SK-MEL-5 (cell line): Measurements from ENCODE around the gene CELSR1. TPM values are rescaled to one million over a fixed set of nuclear protein-coding genes. Genes with fewer than 3 reads are reported as not detected.

Experiments used
- DNase-seq: peaks from one replicate; pipeline ENCODE4 v3.0.0-alpha.2; 2016; ENCODE audit warnings: low read depth, low spot score
- in situ Hi-C: cut with HindIII; loops from 2 replicates; pipeline ENCODE4 v1.10.0; 2016; ENCODE audit warnings: low sequenced_read_pairs, high pct_unique_total_duplicates, low pct_unique_long_range_greater_than_20kb
- polyA plus RNA-seq, 2 experiments: library from polyadenylated mRNA; depleted of rRNA; stranded (reverse); fragments of >200 nt; gene quantifications; 2 replicates each; pipeline ENCODE4 v1.2.3, GENCODE V29; 2015
- total RNA-seq: library from RNA; depleted of rRNA; stranded (reverse); fragments of >200 nt; shearing (Covaris generic); gene quantifications from 2 replicates; pipeline ENCODE4 v1.2.3, GENCODE V29; 2014; rRNA removed

The CELSR1 gene, protein sequence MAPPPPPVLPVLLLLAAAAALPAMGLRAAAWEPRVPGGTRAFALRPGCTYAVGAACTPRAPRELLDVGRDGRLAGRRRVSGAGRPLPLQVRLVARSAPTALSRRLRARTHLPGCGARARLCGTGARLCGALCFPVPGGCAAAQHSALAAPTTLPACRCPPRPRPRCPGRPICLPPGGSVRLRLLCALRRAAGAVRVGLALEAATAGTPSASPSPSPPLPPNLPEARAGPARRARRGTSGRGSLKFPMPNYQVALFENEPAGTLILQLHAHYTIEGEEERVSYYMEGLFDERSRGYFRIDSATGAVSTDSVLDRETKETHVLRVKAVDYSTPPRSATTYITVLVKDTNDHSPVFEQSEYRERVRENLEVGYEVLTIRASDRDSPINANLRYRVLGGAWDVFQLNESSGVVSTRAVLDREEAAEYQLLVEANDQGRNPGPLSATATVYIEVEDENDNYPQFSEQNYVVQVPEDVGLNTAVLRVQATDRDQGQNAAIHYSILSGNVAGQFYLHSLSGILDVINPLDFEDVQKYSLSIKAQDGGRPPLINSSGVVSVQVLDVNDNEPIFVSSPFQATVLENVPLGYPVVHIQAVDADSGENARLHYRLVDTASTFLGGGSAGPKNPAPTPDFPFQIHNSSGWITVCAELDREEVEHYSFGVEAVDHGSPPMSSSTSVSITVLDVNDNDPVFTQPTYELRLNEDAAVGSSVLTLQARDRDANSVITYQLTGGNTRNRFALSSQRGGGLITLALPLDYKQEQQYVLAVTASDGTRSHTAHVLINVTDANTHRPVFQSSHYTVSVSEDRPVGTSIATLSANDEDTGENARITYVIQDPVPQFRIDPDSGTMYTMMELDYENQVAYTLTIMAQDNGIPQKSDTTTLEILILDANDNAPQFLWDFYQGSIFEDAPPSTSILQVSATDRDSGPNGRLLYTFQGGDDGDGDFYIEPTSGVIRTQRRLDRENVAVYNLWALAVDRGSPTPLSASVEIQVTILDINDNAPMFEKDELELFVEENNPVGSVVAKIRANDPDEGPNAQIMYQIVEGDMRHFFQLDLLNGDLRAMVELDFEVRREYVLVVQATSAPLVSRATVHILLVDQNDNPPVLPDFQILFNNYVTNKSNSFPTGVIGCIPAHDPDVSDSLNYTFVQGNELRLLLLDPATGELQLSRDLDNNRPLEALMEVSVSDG (N-terminal part only)
- total RNA-seq = 12.5 and 17.6 TPM in 2 replicates
- polyA plus RNA-seq (2015; cell fraction: cytosol; rRNA removed) = 38.5 and 51.5 TPM in 2 replicates
- 19.6 and 24.9 TPM in 2 replicates for polyA plus RNA-seq (2015; cell fraction: nucleus; rRNA removed)

DNA sequence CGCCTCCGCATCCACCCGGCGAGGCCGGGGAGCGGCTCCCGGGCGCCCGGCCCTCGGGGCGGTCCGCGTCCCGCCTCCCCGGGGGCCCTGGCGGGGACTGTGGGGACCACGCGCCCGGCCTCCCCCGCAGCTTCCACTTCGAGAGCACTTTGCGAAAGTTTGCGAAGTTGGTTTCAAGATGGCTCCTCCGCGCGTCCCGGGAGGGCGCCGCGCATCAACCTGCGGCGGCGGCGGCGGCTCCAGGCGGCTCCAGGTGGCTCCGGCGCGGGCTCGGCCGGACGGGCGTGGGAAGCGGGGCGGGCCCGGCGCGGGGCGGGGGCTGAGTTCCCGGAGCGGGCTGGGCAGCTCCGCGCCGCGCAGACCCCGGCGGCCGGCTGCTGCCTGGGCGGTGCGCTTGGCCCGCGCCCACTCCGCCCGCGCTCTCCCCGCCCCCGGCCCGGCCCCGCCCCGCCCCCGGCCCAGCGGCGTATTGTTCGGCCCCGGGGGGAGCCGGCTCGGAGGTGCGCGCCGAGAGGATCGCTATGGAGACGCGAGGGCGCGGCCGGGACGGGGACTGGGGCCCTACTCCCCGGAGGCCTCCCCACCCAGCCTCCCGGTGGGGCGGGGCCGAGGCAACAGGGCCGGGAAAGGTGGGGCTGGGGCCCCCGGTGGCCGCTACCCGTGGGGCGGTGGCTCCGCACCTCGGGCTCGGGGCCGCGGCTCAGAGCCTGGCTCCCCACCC, at the start of gene CELSR1:
TSS of gene CELSR1 (minus strand) at position 396 of the 721 bp plus-strand sequence. CDS start 450 bp downstream, outside the sequence.
- in situ Hi-C loops = no loop called here
- DNase-seq = peak; percentile 52

DNA sequence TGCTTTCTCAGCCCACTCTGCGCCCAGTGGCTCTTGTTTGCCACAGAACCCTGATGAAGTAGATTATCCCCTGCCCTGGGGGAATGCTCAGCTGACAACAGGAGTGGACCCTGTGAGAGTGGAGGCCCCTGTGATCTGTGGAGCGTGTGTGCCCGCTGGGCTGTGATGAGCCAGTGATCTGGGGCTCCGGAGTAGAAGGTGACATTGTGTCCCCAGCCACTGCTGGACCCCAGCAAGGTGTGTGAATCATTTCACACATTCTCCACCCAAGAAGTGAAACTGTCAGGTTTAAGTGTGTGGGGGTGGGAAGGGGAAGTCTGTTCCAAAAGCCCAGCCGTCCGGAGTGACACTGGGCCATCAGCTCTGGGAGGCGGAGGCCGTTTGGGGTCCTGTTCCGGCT, 49.6 kb upstream of the CELSR1 start:
- DNase-seq = no peak
- in situ Hi-C loops = no loop called here

DNA sequence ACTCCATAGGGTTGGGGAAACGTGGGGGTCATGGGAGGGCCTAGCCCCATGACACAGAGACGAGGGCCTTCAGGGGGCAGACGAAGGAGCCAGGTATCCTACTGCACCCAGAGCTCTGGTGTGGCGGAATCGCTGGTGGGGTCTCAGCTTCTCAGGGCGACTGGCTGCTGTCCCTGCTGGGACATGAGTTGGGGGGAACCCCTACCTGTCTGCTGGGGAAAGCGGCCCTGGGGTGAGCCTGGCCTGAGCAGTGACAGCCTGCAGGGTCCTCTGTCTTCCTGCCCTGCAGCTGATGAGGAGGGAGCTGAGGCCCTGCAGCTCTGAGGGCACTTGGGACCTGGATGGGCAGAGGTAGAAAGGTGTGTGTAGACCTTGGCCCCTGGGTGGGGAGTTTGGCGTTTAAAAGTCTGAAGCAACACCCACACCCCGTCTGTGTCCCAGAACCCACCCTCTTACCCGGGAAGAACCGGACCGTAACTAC, 49.2 kb upstream of the CELSR1 start:
- in situ Hi-C loops = no loop called here
- no peak for DNase-seq

DNA sequence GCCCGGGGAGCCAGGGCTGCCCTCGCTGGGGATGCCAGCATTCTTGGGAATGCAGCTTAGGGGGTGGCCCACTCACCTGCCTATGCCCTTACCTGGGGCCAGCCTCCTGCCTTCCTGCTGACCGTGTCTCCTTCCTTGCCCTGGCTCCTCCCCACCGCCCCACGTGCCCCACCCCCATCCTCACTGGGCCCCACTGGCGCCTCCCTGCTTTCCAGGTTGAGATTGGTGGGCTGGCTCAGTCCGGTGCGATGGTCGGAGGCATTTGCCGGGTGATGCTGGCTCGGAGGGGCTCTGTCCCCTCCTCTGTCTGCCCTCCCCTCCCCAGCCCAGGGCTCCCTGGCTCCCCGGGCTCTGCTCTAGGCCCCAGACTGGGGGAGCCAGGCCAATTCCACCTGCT, 48.7 kb upstream of the CELSR1 start:
- no peak for DNase-seq
- in situ Hi-C loops = no loop called here

DNA sequence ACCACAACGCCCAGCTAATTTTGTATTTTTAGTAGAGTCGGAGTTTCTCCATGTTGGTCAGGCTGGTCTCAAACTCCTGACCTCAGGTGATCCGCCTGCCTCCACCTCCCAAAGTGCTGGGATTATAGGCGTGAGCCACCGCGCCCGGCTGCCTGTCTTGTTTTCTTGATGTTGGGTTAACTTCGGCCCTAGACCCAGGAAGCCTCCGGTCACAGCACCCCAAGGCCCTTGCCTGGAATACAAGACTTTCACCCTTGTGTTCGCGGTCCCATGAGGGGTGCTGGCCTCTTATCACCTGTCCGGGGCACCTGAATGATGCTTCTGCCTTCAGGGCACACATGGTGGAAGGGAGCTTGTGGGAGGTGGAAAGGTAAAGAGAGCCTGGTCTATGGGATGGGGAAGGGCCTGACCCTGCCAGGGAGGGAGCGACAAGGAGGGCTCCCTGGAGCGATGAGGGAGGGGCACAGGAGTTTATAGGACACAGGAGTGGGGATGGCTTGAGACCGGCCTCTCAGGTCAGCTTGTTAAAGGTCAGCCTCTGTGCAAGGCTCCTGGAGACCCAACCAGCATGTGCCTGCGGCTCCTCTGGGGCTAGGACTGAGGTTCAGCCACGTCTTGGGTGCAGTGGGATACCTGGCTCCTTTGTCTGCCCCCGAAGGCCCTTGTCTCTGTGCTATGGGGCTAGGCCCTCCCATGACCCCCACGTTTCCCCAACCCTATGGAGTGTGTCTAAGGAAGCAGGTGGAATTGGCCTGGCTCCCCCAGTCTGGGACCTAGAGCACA, 48.1 kb upstream of the CELSR1 start:
- in situ Hi-C loops = no loop called here
- no peak for DNase-seq

DNA sequence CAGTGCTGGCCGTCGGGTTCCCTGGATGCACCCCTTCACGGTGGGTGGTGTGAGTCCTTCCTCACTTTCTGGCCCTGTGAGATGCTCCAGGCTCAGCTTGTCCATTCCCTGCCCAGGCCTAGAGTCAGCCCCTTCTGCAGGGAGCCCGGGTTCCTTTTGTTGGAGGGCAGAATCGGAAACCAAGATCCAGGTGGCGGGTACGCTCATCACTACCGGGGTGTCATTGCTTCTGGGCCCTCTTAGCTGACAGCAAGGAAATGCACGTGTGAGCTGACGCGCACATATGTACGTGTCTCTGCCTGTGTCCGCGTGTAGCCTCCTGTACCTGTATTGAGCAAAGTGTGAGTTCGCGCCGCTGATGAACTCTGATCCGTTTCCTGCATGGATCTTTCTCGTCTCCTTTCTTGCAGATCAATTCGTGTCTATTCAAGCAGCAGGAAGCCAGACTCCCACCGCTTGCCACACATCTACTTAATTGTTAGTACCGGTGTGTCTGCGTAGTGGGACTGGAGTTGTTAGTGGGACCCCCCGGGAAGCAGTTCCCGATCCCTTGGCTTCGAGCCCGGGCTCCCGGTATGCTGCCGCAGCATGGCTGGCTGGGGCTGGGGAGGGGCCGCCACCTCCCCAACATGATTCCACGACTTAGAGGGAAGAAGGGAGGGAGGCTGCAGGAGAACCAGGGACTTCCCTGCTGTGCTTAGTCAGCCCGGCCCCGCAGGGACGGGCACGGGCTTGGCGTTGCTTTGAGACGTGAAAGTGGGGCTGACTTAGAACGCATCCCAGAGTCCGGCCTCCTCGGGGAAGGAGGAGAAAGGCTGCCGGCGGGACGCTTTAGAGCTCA, 46.9 kb upstream of the CELSR1 start:
- DNase-seq = no peak
- in situ Hi-C loops = no loop called here

DNA sequence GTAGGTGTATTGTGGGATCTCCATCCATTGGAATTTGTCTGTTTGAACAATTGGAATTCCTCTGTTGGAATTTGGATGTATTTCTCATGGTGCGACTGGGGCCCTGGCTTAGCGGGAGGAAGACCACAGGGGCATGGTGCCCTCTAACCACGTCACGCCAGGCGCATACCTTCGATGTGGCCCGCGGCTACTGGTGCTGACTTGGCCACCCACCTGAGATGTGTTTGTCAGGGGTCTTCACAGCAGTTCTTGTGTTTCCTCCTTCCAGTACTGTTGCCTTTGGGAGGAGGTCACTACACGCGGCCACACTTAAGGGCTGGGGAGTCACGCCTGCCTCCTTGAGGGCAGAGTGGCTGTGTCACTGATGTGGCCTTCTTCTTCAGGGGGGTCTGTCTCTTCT, 46.2 kb upstream of the CELSR1 start:
- DNase-seq = no peak
- in situ Hi-C loops = no loop called here

DNA sequence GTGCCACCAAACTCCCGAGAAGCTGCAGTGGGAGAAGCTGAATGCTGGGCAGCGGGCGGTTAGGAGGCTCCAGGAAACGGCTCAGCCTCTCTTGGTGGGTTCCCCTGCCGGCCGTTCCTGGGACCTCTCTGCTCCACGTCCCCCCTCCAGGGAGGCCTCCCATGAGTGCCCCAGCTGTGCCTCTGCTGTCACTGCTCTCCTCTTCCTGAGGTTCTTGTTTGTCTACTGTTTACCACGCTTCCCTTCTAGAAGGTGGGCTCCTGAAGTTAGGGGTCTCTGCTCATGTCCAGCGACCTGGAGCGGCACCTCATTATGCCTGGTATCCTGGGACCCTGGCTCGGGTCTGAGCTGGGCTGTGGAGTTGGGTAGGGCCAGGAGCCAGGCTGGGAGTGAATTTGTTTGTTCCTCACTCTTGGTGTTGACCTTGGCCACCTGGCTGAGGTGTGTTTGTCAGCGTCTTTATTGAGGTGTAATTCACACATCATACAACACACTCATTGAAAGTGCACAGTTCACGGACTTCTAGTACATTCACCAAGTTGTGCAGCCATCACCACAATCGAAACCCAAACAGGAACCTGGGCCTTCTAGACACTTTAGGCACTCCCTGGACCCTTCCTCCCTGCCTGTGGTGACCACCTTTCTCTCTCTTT, 45.0 kb upstream of the CELSR1 start:
- in situ Hi-C loops = no loop called here
- DNase-seq = no peak

DNA sequence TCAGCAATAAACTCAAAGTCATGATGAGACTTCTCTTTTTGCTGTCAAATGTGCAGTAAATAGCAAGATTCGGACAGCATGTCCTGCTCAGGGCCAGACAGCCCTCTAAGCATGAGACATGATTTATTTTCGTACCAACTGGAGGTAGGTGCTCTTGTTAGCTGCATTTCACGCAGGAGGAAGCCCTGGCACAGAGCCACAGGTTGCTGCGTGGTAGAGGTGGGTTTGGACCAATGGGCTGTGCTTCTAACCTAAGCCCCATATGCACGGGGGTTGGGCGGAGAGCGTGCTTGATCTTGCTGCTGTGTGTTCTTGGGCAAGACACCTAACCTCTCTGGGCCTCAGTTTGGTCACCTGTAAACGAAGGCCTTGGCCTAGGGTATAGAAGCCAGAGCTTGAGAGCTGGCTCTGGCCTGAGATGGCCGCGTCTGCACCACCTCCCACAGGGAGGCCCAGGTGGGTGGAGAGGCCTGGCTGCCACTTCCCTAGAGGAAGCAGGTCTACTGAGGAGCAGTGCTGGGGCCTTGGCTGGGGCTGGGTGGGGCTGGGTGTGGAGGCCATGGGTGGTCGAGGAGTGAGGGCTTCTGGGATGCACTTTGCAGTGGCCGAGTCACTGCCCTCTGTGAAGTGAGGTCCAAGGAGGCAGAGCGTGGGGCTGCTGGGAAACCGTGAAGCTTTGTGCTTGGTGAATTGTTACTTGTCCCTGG, 44.3 kb upstream of the CELSR1 start:
- in situ Hi-C loops = no loop called here

DNA sequence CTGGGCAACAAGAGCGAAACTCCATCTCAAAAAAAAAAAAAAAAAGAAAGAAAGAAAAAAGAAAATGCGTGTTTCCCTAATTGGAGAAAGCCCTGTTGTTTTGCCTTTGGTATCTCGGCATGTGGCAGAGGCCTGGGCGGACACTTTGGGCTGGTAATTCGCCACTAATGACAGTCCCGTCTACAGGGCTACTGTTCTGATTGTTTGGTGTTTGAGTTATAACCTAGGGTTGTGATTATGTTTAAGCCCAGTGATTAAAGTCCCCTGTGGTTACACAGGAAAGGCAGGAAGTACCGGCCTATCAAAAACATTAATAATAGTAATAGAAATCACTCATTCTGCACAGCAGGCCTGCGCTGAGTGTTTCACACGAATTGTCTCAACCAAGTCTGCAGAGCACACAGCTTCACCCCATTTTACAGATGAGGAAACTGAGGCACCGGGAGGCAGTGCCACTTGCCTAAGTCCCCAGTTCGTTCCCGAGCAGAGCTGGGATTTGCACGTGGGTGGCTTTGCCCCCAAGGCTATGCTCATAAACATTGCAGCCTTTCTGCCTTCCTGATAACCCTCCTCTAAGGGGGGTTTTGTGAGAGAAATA, 43.6 kb upstream of the CELSR1 start:
- DNase-seq = no peak
- in situ Hi-C loops = no loop called here

More for the DNA sequence above, 44.3 kb upstream of the CELSR1 start:
- DNase-seq = no peak

DNA sequence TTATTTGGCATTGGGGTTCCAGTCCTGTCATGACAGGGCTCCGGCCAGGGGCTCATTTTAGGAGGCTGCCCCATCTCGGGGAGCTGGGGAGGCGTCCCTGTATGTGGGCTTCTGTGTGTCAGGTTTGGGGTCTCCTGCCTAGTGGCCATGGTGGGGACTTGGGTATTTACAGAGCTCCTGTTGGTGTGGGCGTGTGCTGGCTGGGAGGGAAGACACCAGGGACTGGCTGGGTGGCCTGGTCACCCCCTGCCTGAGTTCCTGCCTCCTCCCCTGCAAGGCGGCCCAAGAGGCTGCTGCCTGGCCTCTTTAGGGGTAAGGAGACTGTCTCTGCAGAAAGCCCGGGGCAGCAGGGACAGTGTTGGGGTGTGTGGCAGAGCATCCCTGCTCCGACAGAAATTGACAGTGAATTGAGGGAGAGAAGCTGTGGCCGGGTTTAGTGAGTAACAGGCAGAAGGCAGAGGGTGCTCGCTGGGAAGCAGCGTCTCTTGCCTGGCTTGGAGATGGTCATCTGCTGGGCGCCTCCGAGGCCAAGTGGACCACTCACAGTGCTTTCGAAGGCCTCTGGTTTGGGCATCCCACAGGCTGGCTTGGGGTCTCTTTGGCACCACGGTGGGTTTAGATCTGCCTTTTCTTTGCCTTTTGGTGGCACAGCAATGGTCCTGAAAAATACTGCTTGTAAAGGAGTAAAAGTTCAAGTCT, 42.5 kb upstream of the CELSR1 start:
- in situ Hi-C loops = no loop called here
- DNase-seq = no peak

DNA sequence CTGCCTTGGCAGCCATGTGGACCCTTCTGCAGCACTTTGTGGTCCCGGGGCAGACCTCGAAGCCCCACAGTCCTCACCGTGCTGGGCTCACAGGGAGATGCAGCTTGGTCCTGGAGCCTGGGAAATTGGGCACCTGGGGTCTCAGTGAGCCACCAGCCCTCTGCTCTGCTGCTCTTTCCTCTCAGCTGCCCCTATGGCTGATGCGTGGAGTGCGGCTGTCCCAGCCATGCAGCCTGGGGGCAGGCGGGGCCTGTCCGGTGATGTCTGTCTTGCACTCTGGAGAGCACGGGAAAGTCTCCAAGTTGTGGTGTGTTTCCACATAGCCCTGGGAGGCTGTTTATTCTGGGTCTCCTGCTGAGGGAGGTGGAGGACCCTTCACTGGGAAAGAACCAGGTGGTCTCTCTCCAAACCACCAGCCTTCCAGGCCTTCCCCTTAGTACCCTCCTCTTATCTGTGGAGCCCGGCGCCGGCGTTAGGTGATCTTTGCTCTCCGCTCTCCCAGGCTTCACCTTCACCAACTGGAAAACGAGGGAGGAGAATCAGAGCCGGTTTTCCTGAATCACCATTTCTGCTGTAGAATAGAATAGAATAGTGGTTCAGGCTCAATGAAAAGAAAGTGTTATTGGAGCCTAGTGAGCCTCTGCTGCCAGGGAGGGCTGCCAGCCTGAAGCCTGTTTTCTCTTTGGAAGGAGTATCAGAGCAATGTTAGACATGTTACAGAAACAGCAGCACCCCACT, 41.6 kb upstream of the CELSR1 start:
- in situ Hi-C loops = no loop called here
- peak; percentile 49 for DNase-seq

DNA sequence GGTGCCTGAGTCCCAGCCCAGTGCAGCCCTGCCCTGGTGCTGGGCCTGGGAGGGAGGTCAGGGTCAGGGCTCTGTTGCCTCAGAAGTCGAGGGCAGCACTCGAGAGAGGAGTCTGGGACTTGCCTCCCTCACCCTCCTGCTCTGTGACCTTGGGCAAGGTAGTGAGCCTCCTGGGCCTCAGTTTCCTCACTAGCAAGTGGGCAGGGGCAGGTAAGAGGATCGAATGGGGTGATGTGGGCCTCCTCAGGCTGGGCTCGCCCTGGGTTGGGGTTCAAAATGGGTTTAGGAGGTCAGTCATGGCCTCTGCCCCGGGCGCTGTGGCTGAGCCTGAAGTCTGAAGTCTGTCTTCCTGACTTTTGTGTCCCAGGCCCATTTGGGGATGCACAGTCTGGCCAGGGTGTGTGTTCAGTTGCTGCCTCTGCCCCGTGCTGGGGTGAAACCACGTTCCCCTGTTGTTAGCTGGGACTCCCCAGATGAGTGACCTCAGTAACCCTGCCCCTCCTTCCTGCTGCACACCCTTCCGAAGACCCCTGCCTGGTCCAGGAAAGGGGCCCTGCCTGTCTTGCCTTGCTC, 40.9 kb upstream of the CELSR1 start:
- in situ Hi-C loops = no loop called here
- no peak for DNase-seq
